CD4-positive, alpha-beta T cell treated with Interleukin-17A for 4 hours (primary cell): ENCODE measurements around the gene TM2D1.

Experiments used
- DNase-seq: peaks from one replicate; pipeline ENCODE4 v3.0.0-alpha.2; 2020; ENCODE audit warnings: mixed read lengths

Gene TM2D1

GRCh38 chr1:61641578-61642336 lies 83.2 kb downstream of the TM2D1 start:
- DNase-seq: peak; percentile 75

- DNase-seq: peak; percentile 3
Measured at GRCh38 chr1:61640531-61641530, 84.1 kb downstream of the TM2D1 start.

- no peak for DNase-seq
Measured at GRCh38 chr1:61639608-61640336, 85.2 kb downstream of the TM2D1 start.

GRCh38 chr1:61638911-61639605 lies 85.9 kb downstream of the TM2D1 start:
- DNase-seq: no peak

GRCh38 chr1:61638296-61638695 lies 86.6 kb downstream of the TM2D1 start:
- DNase-seq: no peak

GRCh38 chr1:61637470-61637869 lies 87.5 kb downstream of the TM2D1 start:
- DNase-seq: no peak

- DNase-seq: no peak
Measured at GRCh38 chr1:61636814-61637213, 88.1 kb downstream of the TM2D1 start.

- no peak for DNase-seq
Measured at GRCh38 chr1:61636376-61636775, 88.6 kb downstream of the TM2D1 start.

GRCh38 chr1:61635557-61635956 lies 89.4 kb downstream of the TM2D1 start:
- DNase-seq: no peak

- no peak for DNase-seq
Measured at GRCh38 chr1:61631436-61631835, 93.5 kb downstream of the TM2D1 start.
